Caco-2 (cell line): ENCODE results near the gene CYP2A7. TPM values are rescaled to one million over a fixed set of nuclear protein-coding genes. Genes with fewer than 3 reads are reported as not detected.
"Not testable (repeated sequence)": the region's sequence is repeated elsewhere in the genome, so short reads cannot be mapped to it uniquely, and the experiment has no call there.

Source experiments
- BruUV-seq: library from RNA; stranded (reverse); fragments of 400-500 nt; replicated peaks from 2 replicates; lab custom pipeline; 2021; lab: Mats Ljungman, UMichigan
- CTCF ChIA-PET: fragments of 300-600 bp; sonication (Branson Sonifier 250); formaldehyde crosslinking; loops from one replicate; lab custom pipeline; 2022; ENCODE audit warnings: antibody characterized with exemption; lab: Charles Lee
- POLR2A ChIA-PET: fragments of 300-600 bp; sonication (Branson Sonifier 250); formaldehyde crosslinking; loops from one replicate; lab custom pipeline; 2022; ENCODE audit warnings: antibody characterized with exemption; lab: Charles Lee
- DNase-seq, 2 experiments: peaks; one replicate each; pipeline versions ENCODE4 v3.0.0 to v3.0.0-alpha.2; 2020 to 2022
- H3K27me3 ChIP-seq: replicated peaks from 2 replicates; pipeline ENCODE4 v1.6.0; 2011; ENCODE audit warnings: low read length; ENCODE audit not compliant: control insufficient read depth, insufficient read depth
- H3K36me3 ChIP-seq: 2 replicates; pipeline ENCODE4 v1.5.1; 2011; ENCODE audit warnings: low read length; ENCODE audit not compliant: control insufficient read depth, insufficient read depth
- H3K4me1 ChIP-seq: fragments of 250-450 bp; sonication (Bioruptor Pico); 2 replicates; pipeline ENCODE4 v1.5.1; 2020; ENCODE audit warnings: mild to moderate bottlenecking
- H3K4me3 ChIP-seq: 2 replicates; pipeline ENCODE4 v1.5.1; 2011; ENCODE audit warnings: low read depth, mild to moderate bottlenecking, control low read depth, low read length
- H3K9me3 ChIP-seq: fragments of 250-450 bp; sonication (Bioruptor Pico); 2 replicates; pipeline ENCODE4 v1.5.1; 2020; ENCODE audit warnings: mild to moderate bottlenecking, moderate library complexity
- H3K27ac Mint-ChIP-seq: one replicate; pipeline ENCODE4 v1.8.0; 2022; ENCODE audit warnings: mixed read lengths; ENCODE audit not compliant: unreplicated experiment
- H3K27me3 Mint-ChIP-seq: one replicate; pipeline ENCODE4 v1.8.0; 2022; ENCODE audit warnings: mixed read lengths; ENCODE audit not compliant: insufficient read depth, unreplicated experiment
- H3K36me3 Mint-ChIP-seq: one replicate; pipeline ENCODE4 v1.8.0; 2022; ENCODE audit warnings: mild to moderate bottlenecking, mixed read lengths; ENCODE audit not compliant: insufficient read depth, unreplicated experiment
- H3K4me1 Mint-ChIP-seq: one replicate; pipeline ENCODE4 v1.8.0; 2022; ENCODE audit warnings: low read depth, mixed read lengths; ENCODE audit not compliant: unreplicated experiment
- H3K4me3 Mint-ChIP-seq: one replicate; pipeline ENCODE4 v1.8.0; 2022; ENCODE audit warnings: mild to moderate bottlenecking, moderate library complexity, mixed read lengths; ENCODE audit not compliant: unreplicated experiment
- H3K9me3 Mint-ChIP-seq: one replicate; pipeline ENCODE4 v1.8.0; 2022; ENCODE audit warnings: mixed read lengths; ENCODE audit not compliant: unreplicated experiment
- intact Hi-C: fragments of 100-400 bp; cut with micrococcal nuclease; formaldehyde crosslinking; loops from one replicate; pipeline ENCODE4 v1.10.0; 2022; ENCODE audit not compliant: unreplicated experiment
- total RNA-seq: library from RNA; stranded (reverse); gene quantifications from 2 replicates; pipeline ENCODE4 v1.2.3, GENCODE V29; 2022
- TF ChIP-seq, protein P1 (sequence below), 2 experiments: fragments of 200-600 bp in 1 of 2; IDR thresholded peaks; 1 replicate in 1 of 2; 2 replicates in 1 of 2; pipeline versions ENCODE4 v1.5.1 to v1.8.0; 2011 to 2022; ENCODE audit warnings: antibody characterized with exemption in 1 of 2, control low read depth in 1 of 2, inconsistent platforms in 1 of 2, low read depth in 1 of 2, low read length in 1 of 2, mild to moderate bottlenecking in 1 of 2, moderate library complexity in 1 of 2; ENCODE audit not compliant: insufficient read depth in 1 of 2, severe bottlenecking in 1 of 2, unreplicated experiment in 1 of 2

Gene CYP2A7
- total RNA-seq, 1 experiment from 2014 or later, result not detected

GRCh38 chr19:40827386-40828247 is 54.4 kb downstream of the CYP2A7 start:
- intact Hi-C loops, result no loop called here
- Mint-ChIP-seq H3K4me3 (no peak overlapping the region), H3K4me1 (peaks cover 24% of the 10 kb centered on the region), H3K27me3 (no peaks in the 10 kb centered on the region), H3K9me3 (peaks cover 19% of the 10 kb centered on the region), H3K36me3 (peaks cover 35% of the 10 kb centered on the region), H3K27ac (peak overlapping the region; percentile 35)
- H3K36me3 ChIP-seq, result no peaks in the 10 kb centered on the region
- H3K27me3 ChIP-seq, result no peaks in the 10 kb centered on the region
- TF ChIP-seq, protein P1, sequence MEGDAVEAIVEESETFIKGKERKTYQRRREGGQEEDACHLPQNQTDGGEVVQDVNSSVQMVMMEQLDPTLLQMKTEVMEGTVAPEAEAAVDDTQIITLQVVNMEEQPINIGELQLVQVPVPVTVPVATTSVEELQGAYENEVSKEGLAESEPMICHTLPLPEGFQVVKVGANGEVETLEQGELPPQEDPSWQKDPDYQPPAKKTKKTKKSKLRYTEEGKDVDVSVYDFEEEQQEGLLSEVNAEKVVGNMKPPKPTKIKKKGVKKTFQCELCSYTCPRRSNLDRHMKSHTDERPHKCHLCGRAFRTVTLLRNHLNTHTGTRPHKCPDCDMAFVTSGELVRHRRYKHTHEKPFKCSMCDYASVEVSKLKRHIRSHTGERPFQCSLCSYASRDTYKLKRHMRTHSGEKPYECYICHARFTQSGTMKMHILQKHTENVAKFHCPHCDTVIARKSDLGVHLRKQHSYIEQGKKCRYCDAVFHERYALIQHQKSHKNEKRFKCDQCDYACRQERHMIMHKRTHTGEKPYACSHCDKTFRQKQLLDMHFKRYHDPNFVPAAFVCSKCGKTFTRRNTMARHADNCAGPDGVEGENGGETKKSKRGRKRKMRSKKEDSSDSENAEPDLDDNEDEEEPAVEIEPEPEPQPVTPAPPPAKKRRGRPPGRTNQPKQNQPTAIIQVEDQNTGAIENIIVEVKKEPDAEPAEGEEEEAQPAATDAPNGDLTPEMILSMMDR (IDR thresholded peaks at IDR 0.05; ENCODE audit: insufficient read depth in 1 of 2, low read depth in 1 of 2, low read length in 1 of 2, severe bottlenecking in 1 of 2, unreplicated experiment in 1 of 2), result no peak
- DNase-seq, result peak in 1 of 2 experiments; percentile 6
- peaks cover 35% of the 10 kb centered on the region for H3K4me1 ChIP-seq
- CTCF ChIA-PET, result no interaction called here
- H3K9me3 ChIP-seq, result no peaks in the 10 kb centered on the region
- no TSS peak for BruUV-seq
- POLR2A ChIA-PET, result no interaction called here
- H3K4me3 ChIP-seq, result no peak overlapping the region

GRCh38 chr19:40826699-40827385 is 55.2 kb downstream of the CYP2A7 start:
- Mint-ChIP-seq H3K4me1 (peaks cover 27% of the 10 kb centered on the region), H3K36me3 (peaks cover 32% of the 10 kb centered on the region), H3K27ac (peak overlapping the region; percentile 35), H3K9me3 (peaks cover 19% of the 10 kb centered on the region)
- H3K9me3 ChIP-seq, H3K4me3 ChIP-seq, intact Hi-C loops, POLR2A ChIA-PET, H3K27me3 ChIP-seq, BruUV-seq, H3K36me3 ChIP-seq, CTCF ChIA-PET, H3K4me3 Mint-ChIP-seq, H3K27me3 Mint-ChIP-seq: not testable (repeated sequence)
- peaks cover 36% of the 10 kb centered on the region for H3K4me1 ChIP-seq
- peak in 1 of 2 experiments; percentile 37 for DNase-seq

DNA sequence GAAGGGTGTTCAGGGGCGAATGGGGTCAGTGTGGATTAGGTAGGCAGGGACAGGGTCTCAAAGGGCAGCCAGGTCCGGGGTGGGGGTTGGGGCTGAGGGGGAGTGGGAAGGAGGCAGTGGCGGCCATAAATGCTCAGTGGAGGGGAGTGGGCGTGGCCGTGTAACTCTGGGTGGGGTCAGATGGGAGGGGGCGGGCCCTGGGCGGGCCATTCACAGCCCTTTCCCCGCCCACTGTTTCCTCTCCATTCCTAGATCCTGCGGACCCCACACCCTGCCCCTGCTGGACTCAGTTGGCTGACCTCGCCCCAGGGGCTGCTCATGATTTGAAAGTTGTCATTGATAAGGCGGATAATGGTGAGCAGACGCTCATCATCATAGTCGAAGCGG is 55.7 kb downstream of the CYP2A7 start:
- H3K36me3 ChIP-seq, H3K4me3 ChIP-seq, CTCF ChIA-PET, H3K27me3 Mint-ChIP-seq, H3K4me3 Mint-ChIP-seq, H3K9me3 ChIP-seq, POLR2A ChIA-PET, H3K27me3 ChIP-seq, BruUV-seq, intact Hi-C loops, DNase-seq: not testable (repeated sequence)
- H3K4me1 ChIP-seq, result peaks cover 32% of the 10 kb centered on the region
- Mint-ChIP-seq H3K4me1 (peaks cover 28% of the 10 kb centered on the region), H3K27ac (peak overlapping the region; percentile 76), H3K36me3 (peaks cover 29% of the 10 kb centered on the region), H3K9me3 (peaks cover 19% of the 10 kb centered on the region)

DNA sequence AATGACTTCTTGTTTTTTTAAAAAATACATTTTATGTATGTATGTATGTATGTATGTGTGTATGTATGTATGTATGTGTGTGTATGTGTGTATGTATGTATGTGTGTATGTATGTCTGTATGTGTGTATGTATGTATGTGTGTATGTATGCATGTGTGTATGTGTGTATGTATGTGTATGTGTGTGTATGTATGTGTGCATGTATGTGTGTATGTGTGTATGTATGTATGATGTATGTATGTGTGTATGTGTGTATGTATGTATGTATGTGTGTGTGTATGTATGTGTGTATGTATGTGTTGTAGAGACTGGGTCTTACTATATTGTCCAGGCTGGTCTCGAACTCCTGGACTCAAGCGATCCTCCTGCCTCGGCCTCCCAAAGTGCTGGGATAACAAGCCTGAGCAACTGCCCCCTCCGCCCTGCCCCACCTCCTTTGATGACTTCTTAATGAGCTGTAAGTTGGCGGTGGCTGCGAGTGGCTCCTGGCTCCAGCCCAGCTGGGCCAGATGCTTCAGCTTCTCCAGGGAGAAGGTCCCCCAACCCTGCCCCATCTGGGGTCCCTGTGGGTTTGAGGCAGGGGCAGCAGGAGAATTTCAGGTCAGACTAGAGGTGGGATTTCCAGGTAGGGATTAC is 56.5 kb downstream of the CYP2A7 start:
- not testable (repeated sequence) for H3K27me3 Mint-ChIP-seq

More for the DNA sequence above, 56.5 kb downstream of the CYP2A7 start:
- H3K4me1 ChIP-seq, result peaks cover 34% of the 10 kb centered on the region
- H3K9me3 ChIP-seq, H3K4me3 Mint-ChIP-seq, H3K36me3 ChIP-seq, intact Hi-C loops, H3K27me3 ChIP-seq, POLR2A ChIA-PET, BruUV-seq, H3K4me3 ChIP-seq: not testable (repeated sequence)
- CTCF ChIA-PET, result interaction anchor here (0.6 kb wide), 1 partner anchor 84 kb away, joined by 3 read pairs; no protein-coding TSS in a partner anchor
- Mint-ChIP-seq H3K9me3 (peaks cover 19% of the 10 kb centered on the region), H3K4me1 (peaks cover 32% of the 10 kb centered on the region), H3K36me3 (peaks cover 29% of the 10 kb centered on the region), H3K27ac (peak overlapping the region; percentile 76)
- peak in 1 of 2 experiments; percentile 19 for DNase-seq

Other genes with a start within 250 kb of the CYP2A7 start
- gene NUMBL, start 191.6 kb downstream of the CYP2A7 start, total RNA-seq, result 21.1 and 22.0 TPM in 2 replicates
- gene COQ8B, start 165.3 kb downstream of the CYP2A7 start, total RNA-seq, result 30.9 and 35.7 TPM in 2 replicates
- 28.5 and 31.2 TPM in 2 replicates for gene ITPKC, start 165.1 kb downstream of the CYP2A7 start, total RNA-seq
- 28.0 and 29.2 TPM in 2 replicates for gene ACTMAP, start 131.8 kb downstream of the CYP2A7 start, total RNA-seq
- 133 and 134 TPM in 2 replicates for gene SNRPA, start 131.0 kb downstream of the CYP2A7 start, total RNA-seq
- 1.1 and 1.3 TPM in 2 replicates for gene MIA, start 106.7 kb downstream of the CYP2A7 start, total RNA-seq
- gene RAB4B, start 104.0 kb downstream of the CYP2A7 start, total RNA-seq, result 19.9 and 21.5 TPM in 2 replicates
- 135 and 144 TPM in 2 replicates for gene EGLN2, start 83.0 kb downstream of the CYP2A7 start, total RNA-seq
- not detected in 2 replicates for gene CYP2A6, start 31.8 kb downstream of the CYP2A7 start, total RNA-seq
- 0.32 and 0.37 TPM in 2 replicates for gene CYP2B6, start 109.1 kb upstream of the CYP2A7 start, total RNA-seq
- not detected in 2 replicates for gene CYP2A13, start 206.2 kb upstream of the CYP2A7 start, total RNA-seq
- gene CYP2F1, start 232.2 kb upstream of the CYP2A7 start, total RNA-seq, result not detected in 2 replicates